GM12801 (cell line): ENCODE measurements around the gene OVCH2.

Experiments used
- TF ChIP-seq, protein P1 (sequence below): IDR thresholded peaks from one replicate; pipeline ENCODE4 v1.5.1; 2011; ENCODE audit warnings: control low read depth; ENCODE audit not compliant: insufficient read length; ENCODE audit errors: extremely low read depth

Gene OVCH2

DNA sequence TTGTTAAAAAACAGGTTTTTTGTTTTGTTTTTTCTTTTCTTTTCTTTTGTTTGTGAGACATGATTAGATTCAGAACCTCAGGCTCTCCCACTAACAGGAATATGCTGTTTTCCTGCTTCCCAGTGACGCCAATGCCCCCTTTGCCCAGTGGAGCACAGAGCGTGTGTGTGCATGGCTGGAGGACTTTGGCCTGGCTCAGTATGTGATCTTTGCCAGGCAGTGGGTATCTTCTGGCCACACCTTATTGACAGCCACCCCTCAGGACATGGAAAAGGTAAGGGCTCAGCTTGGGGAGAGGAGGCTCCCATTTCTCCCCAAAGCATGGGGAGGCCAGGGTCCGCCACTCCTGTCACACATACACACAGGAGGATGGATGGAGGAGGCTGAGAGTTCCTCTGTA, 58.0 kb downstream of the OVCH2 start:
- TF ChIP-seq, protein P1, sequence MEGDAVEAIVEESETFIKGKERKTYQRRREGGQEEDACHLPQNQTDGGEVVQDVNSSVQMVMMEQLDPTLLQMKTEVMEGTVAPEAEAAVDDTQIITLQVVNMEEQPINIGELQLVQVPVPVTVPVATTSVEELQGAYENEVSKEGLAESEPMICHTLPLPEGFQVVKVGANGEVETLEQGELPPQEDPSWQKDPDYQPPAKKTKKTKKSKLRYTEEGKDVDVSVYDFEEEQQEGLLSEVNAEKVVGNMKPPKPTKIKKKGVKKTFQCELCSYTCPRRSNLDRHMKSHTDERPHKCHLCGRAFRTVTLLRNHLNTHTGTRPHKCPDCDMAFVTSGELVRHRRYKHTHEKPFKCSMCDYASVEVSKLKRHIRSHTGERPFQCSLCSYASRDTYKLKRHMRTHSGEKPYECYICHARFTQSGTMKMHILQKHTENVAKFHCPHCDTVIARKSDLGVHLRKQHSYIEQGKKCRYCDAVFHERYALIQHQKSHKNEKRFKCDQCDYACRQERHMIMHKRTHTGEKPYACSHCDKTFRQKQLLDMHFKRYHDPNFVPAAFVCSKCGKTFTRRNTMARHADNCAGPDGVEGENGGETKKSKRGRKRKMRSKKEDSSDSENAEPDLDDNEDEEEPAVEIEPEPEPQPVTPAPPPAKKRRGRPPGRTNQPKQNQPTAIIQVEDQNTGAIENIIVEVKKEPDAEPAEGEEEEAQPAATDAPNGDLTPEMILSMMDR, result no peak

GRCh38 chr11:7646866-7647265, 59.4 kb downstream of the OVCH2 start:
- TF ChIP-seq, protein P1, result no peak

- TF ChIP-seq, protein P1, result no peak
These were observed 61.1 kb downstream of the OVCH2 start for GRCh38 chr11:7645206-7645605.

GRCh38 chr11:7643314-7643713, 63.0 kb downstream of the OVCH2 start:
- TF ChIP-seq, protein P1, result no peak

GRCh38 chr11:7642747-7643146, 63.5 kb downstream of the OVCH2 start:
- TF ChIP-seq, protein P1, result no peak

GRCh38 chr11:7640816-7641215, 65.5 kb downstream of the OVCH2 start:
- TF ChIP-seq, protein P1, result no peak

DNA sequence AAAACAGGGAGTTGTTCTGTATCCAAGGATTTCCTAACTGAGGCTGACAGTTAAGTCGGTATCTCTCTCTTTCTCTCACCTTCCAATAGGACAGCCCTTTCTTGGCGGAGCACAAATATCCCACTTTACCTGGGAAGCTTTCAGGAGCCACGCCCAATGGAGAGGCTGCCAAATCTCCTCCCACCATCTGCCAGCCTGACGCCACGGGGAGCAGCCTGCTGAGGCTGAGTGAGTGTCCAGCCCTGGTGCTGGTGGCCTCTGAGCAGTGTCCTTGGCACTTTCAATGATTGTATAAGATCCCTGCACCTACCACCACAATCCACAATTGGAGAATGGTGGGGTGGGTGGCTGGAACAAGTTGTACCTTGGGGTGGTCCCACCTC, 66.6 kb downstream of the OVCH2 start:
- TF ChIP-seq, protein P1, result no peak
